Measurements from ENCODE around the gene RNF114.

GRCh38 chr20:49918446-49918845 lies 17.8 kb upstream of the RNF114 start:
- TF ChIP-seq CTCF (IDR thresholded peaks at IDR 0.05): no peak
- no peak for TF ChIP-seq POLR2A (IDR thresholded peaks at IDR 0.05)
